HepG2 (cell line): ENCODE data around the gene POLRMT. TPM values are rescaled to one million over a fixed set of nuclear protein-coding genes. Genes with fewer than 3 reads are reported as not detected.

Experiments
- DDIT3 ChIP-seq: sonication (generic); formaldehyde crosslinking; IDR thresholded peaks from 2 replicates; pipeline ENCODE4 v1.4.0; 2020; ENCODE audit warnings: mild to moderate bottlenecking, missing genetic modification reagents
- HNRNPL ChIP-seq: fragments of 200-400 bp; formaldehyde crosslinking; IDR thresholded peaks from 2 replicates; pipeline ENCODE4 v1.6.1; 2017; ENCODE audit warnings: mild to moderate bottlenecking, low read depth, low read length
- HOXA3 ChIP-seq: sonication (generic); formaldehyde crosslinking; IDR thresholded peaks from 2 replicates; pipeline ENCODE4 v1.5.0; 2020; ENCODE audit warnings: missing genetic modification reagents
- NPAS2 ChIP-seq: sonication (generic); formaldehyde crosslinking; IDR thresholded peaks from 2 replicates; pipeline ENCODE4 v1.8.0; 2022; ENCODE audit warnings: mild to moderate bottlenecking, missing genetic modification reagents, borderline replicate concordance
- POGZ ChIP-seq: sonication (generic); formaldehyde crosslinking; IDR thresholded peaks from 2 replicates; pipeline ENCODE4 v1.4.0; 2020; ENCODE audit warnings: mild to moderate bottlenecking, missing genetic modification reagents
- ZNF326 ChIP-seq: sonication (generic); formaldehyde crosslinking; IDR thresholded peaks from 2 replicates; pipeline ENCODE4 v1.4.0; 2020; ENCODE audit warnings: missing genetic modification reagents, borderline replicate concordance
- ZNF580 ChIP-seq: IDR thresholded peaks from 2 replicates; pipeline ENCODE4 v1.6.1; 2016; ENCODE audit warnings: low read depth, borderline replicate concordance
- ZNF687 ChIP-seq: sonication (generic); formaldehyde crosslinking; IDR thresholded peaks from 2 replicates; pipeline ENCODE4 v1.5.1; 2020; ENCODE audit warnings: mild to moderate bottlenecking, missing genetic modification reagents, moderate library complexity
- ZNF768 ChIP-seq: sonication (generic); formaldehyde crosslinking; IDR thresholded peaks from 2 replicates; pipeline ENCODE4 v1.4.0; 2020; ENCODE audit warnings: missing genetic modification reagents
- ZNF800 ChIP-seq: sonication (generic); formaldehyde crosslinking; IDR thresholded peaks from 2 replicates; pipeline ENCODE4 v1.4.0; 2020; ENCODE audit warnings: missing genetic modification reagents
- polyA plus RNA-seq, 8 experiments: library from polyadenylated mRNA; depleted of rRNA in 3 of 8; stranded (reverse) in 7 of 8; unstranded in 1 of 8; fragments of >200 nt; fragmentation: Illumina TruSeq in 4 of 8; extraction: Trizol in 4 of 8; gene quantifications; 2 replicates each; pipeline versions ENCODE4 v1.2.1 to v1.2.3, GENCODE V29; 2011 to 2016; ENCODE audit warnings: low read depth in 4 of 8, missing spikeins in 1 of 8, mixed read lengths in 1 of 8; ENCODE audit not compliant: insufficient read depth in 1 of 8
- total RNA-seq, 5 experiments: library from RNA; depleted of rRNA; stranded (reverse); fragments of >200 nt; fragmentation: Illumina TruSeq; extraction: Trizol; gene quantifications; 2 replicates each; pipeline ENCODE4 v1.2.3, GENCODE V29; 2016; ENCODE audit warnings: low read depth in 1 of 5

Gene POLRMT
- total and polyA plus RNA-seq, 2 of the 13 experiments (the other 11 are each of a cell fraction or from before 2014, with no cell fraction given): 78.0 to 101 TPM

- TF ChIP-seq ZNF580: no peak
- TF ChIP-seq ZNF768 (CRISPR knock-in tag): no peak
- TF ChIP-seq HNRNPL: peak; percentile 11; the same call in 1 of the 2 replicates
- TF ChIP-seq ZNF800: peak; percentile 28; the same call in 1 of the 2 replicates
- no peak for TF ChIP-seq DDIT3 (CRISPR knock-in tag)
- TF ChIP-seq ZNF326 (CRISPR knock-in tag): peak; percentile 84; the same call in 1 of the 2 replicates
- TF ChIP-seq POGZ (CRISPR knock-in tag): no peak
- no peak for TF ChIP-seq NPAS2 (CRISPR knock-in tag)
- no peak for TF ChIP-seq HOXA3 (CRISPR knock-in tag)
- peak; percentile 54 for TF ChIP-seq ZNF687 (CRISPR knock-in tag)
These were observed 44.5 kb upstream of the POLRMT start (continued) for GRCh38 chr19:677601-678436.
